H1 (cell line): ENCODE results near the gene KCNJ3. TPM values are rescaled to one million over a fixed set of nuclear protein-coding genes. Genes with fewer than 3 reads are reported as not detected.

Experiments used
- CBX5 ChIP-seq: fragments of 300-800, 300-1000 bp; sonication (generic); IDR thresholded peaks from 2 replicates; pipeline ENCODE4 v1.7.1; 2016; ENCODE audit warnings: antibody characterized with exemption, low read length, low read depth
- CHD1 ChIP-seq: IDR thresholded peaks from 2 replicates; pipeline ENCODE4 v1.6.1; 2012; ENCODE audit warnings: low read depth, low read length, improper control_type of control experiment
- CREB1 ChIP-seq: IDR thresholded peaks from 2 replicates; pipeline ENCODE4 v1.6.1; 2012; ENCODE audit warnings: inconsistent platforms
- CTCF ChIP-seq, 3 experiments: IDR thresholded peaks; 1 replicate in 2 of 3; 2 replicates in 1 of 3; pipeline versions ENCODE4 v1.5.1 to v1.6.1; 2011; ENCODE audit warnings: low read length in 3 of 3, mild to moderate bottlenecking in 3 of 3, inconsistent platforms in 2 of 3, low read depth in 1 of 3, moderate library complexity in 1 of 3; ENCODE audit not compliant: insufficient read depth in 1 of 3; ENCODE audit errors: control extremely low read depth in 1 of 3
- JUND ChIP-seq: IDR thresholded peaks from 2 replicates; pipeline ENCODE4 v1.6.1; 2011; ENCODE audit warnings: mild to moderate bottlenecking, improper control_type of control experiment, low read length
- RNF2 ChIP-seq: fragments of 200-900, 300-1000 bp; sonication (generic); IDR thresholded peaks from 2 replicates; pipeline ENCODE4 v1.7.1; 2016; ENCODE audit warnings: borderline replicate concordance, low read depth, mild to moderate bottlenecking, antibody characterized with exemption, low read length; ENCODE audit not compliant: poor library complexity, severe bottlenecking; ENCODE audit errors: missing control alignments
- SIX5 ChIP-seq: IDR thresholded peaks from 2 replicates; pipeline ENCODE4 v1.6.1; 2011; ENCODE audit warnings: mild to moderate bottlenecking, low read depth, low read length
- SP1 ChIP-seq: IDR thresholded peaks from 2 replicates; pipeline ENCODE4 v1.6.1; 2011; ENCODE audit warnings: low read depth, low read length
- YY1 ChIP-seq: IDR thresholded peaks from 2 replicates; pipeline ENCODE4 v1.6.1; 2011; ENCODE audit warnings: low read depth, mild to moderate bottlenecking, low read length
- polyA plus RNA-seq, 7 experiments: library from polyadenylated mRNA; depleted of rRNA in 3 of 7; stranded (reverse) in 5 of 7; unstranded in 2 of 7; fragments of >200 nt in 5 of 7; fragments of 200-250 nt in 2 of 7; gene quantifications; 1 replicate in 5 of 7; 2 replicates in 1 of 7; 4 replicates in 1 of 7; pipeline versions ENCODE4 v1.2.1 to v1.2.3, GENCODE V29; 2011 to 2013; ENCODE audit warnings: missing spikeins in 2 of 7, mixed read lengths in 2 of 7
- total RNA-seq: library from RNA; stranded (reverse); fragmentation: NEBNext Ultra II Directional; extraction: Animal tissue kit (Norgen Biotek cat#: 25700); gene quantifications from 2 replicates; pipeline ENCODE4 v1.2.1, GENCODE V29; 2021

Gene KCNJ3
- total and polyA plus RNA-seq, 2 of the 8 experiments (the other 6 are each of a cell fraction or from before 2014, with no cell fraction given): 0.11 to 0.50 TPM

GRCh38 chr2:154692927-154693326, 5.6 kb upstream of the KCNJ3 start (continued):
- no peak for TF ChIP-seq CTCF (IDR thresholded peaks at IDR 0.05; ENCODE audit: control extremely low read depth in 1 of 3, insufficient read depth in 1 of 3, low read depth in 1 of 3, low read length in 3 of 3)
- TF ChIP-seq CHD1: no peak
- no peak for TF ChIP-seq YY1
- no peak for TF ChIP-seq SP1
- no peak for TF ChIP-seq SIX5
- no peak for TF ChIP-seq CBX5
- no peak for TF ChIP-seq RNF2
- TF ChIP-seq JUND: no peak
- no peak for TF ChIP-seq CREB1
- TF ChIP-seq, all 59 proteins: peak for 0
